Activated CD8-positive, alpha-beta memory T cell treated with anti-CD3 and anti-CD28 coated beads for 1 hour (primary cell): Measurements from ENCODE around the gene IGF2BP3.

Experiments used
- DNase-seq, 2 donors: peaks; one replicate each; pipeline ENCODE4 v3.0.0-alpha.2; 2020; ENCODE audit warnings: low read depth in 1 of 2; ENCODE audit errors: extremely low read depth in 1 of 2

The IGF2BP3 gene

DNA sequence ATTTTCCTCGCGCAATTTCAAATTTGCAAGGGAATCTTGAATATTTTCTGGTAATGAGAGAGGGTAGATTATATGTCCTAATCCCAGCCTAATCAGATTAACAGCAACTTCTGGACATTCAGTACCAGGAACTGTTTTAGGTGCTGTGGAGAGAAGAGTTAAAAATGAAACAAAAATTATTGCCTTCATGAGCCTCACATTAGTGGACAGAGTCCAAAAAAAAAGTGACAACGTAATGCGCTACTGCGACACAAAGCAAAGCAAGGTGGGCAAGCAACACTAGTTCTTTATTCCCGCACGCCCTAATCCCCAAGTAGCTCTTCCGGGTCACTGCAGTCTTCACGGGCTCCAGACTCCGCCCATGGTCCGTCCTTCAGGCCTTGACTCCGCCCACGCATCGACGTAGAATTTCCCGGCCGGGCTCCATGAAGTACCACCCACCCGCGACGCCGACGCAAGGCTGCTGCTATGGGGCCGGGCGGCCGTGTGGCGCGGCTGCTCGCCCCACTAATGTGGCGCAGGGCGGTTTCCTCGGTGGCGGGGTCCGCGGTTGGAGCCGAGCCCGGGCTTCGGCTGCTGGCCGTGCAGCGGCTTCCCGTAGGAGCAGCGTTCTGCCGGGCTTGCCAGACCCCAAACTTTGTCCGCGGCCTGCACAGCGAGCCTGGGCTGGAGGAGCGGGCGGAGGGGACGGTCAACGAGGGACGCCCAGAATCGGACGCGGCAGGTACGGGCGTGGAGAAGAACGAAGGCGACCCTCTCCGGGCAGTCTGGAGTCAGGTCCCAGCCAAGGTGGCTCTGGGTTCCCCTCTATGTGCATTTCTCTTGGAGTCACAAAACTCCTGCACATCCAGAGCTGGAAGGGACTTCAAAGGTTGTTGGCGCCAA lies 171.2 kb downstream of the IGF2BP3 start, which contains the start of gene MALSU1:
TSS of gene MALSU1 (plus strand) at position 455 of the 885 bp plus-strand sequence. CDS start at position 469, 14 bp downstream.
- peak; percentile 92 for DNase-seq

DNA sequence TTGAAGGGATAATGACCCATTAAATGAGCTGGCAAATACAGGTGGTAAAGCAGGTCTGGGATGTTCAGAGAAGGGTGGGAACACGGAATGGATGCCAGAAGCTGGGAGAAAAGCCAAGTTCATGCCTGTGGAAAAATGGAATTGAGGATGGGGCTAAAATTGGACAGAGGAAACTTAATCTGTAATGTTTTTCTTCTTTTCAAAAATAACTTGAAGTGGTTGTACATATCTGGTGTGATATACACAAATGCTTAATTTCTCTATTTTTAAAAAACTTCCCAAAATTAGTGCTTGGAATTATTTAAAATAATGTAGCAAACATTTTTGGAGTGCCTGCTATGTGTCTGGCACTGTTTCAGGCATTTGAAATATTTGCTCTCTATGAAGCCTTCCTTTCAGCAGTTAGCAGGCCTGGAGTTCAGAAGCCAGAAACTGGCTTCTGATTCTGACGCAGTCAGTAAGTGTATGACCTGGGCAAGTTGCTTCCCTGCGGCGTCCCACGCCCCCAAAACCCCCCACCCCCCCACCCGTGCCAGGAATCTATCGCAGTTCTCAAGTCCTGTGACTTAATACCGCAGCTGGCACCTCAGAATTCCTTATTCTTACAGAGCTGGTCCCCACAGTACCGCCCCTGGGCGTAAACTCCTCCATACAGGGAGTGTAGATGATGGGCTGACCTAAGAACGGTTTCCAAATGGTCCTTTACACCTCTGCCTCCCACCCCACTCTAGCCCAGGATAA lies 172.0 kb downstream of the IGF2BP3 start:
- no peak for DNase-seq

DNA sequence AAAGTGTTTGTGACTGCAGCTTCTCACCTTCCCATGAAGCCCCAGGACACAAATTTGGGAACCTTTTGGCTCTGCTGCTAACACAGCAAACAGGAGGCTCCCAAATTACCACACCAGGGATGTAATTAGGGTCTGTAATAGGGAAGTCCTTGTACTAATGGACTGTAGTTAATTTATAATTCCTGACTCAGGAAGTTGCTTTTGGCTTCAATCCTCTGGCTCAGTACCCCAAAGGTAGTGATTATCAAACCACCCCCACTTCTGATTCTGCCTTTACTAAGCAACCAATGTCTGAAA lies 174.9 kb downstream of the IGF2BP3 start:
- DNase-seq = no peak

DNA sequence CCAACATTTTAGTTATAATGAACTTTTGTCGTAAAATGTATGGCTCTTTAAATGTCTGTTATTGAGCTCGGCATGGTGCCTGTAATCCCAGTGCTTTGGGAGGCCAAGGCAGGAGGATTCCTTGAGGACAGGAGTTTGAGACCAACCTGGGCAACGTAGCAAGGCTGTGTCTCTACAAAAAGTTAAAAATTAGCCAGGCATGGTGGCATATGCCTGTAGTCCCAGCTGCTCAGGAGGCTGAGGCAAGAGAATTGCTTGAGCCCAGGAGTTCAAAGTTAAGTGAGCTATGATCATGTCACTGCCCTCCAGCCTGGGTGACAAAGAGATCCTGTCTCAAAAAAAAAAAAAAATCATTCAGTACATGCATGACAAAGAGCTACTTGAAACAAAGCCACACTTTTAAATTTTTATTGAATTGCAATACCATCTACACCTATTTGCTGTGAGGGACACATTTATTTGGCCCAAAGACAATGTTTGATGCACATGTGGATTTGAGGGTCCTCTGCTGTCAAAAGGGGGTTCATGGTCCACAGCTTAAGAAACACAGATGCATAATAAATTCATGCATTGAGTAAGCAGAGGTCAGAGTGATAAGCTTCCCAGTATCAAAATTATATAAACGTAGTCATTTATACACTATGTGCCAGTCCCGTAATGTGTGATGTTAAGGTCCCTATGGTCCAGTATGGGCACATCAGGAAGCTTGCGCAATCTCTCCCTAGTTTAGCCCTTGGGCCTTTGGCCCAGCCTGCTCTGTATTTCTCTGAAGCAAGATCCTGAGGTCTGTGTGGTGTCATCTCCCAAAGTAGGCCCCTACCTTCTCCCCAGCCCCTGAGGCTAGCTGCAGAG lies 175.5 kb downstream of the IGF2BP3 start:
- DNase-seq = no peak

DNA sequence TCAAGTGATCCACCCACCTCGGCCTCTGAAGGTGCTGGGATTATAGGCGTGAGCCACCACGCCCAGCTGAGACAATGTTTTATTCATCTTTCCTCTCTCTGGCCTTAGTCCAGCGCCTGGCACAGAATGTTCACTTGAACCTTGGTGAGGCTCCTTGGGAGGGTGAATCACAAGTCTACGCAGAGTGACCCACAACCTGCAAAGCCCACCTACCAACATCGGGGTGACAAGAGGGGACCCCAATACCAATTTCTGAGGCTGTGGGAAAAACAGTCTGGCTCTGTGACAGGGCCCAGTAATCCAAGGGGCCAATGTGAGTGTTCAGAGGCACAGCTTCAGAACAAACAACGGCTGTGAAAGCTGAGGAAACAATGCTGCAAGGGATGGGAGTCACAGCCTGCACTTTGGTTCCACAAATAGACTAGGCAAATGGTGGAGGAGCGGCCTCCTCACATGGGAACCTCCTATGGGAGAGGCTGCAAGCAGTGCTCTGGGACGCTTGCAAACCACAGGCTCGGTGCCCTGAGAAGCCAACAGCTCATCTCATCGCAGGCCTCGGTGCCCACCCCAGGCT lies 176.7 kb downstream of the IGF2BP3 start:
- no peak for DNase-seq

DNA sequence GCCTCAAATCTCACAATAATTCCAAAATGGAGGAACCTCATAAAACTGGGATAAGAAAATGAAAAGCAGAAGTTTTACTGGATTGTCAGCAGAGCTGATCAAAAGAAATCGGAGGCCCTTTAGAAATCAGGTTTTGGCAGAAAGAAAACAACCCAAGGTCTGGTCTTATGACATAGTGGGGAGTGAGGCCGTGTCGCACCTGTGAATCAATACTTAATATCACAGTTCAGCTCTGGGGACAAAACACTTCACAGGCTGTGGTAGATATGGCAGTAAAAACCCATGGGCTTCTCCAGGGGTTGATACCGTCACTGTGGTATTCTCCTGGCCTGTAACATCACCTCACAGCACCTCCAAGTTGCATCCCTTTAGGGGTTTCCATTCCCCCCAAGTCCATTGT lies 177.7 kb downstream of the IGF2BP3 start:
- DNase-seq = no peak

DNA sequence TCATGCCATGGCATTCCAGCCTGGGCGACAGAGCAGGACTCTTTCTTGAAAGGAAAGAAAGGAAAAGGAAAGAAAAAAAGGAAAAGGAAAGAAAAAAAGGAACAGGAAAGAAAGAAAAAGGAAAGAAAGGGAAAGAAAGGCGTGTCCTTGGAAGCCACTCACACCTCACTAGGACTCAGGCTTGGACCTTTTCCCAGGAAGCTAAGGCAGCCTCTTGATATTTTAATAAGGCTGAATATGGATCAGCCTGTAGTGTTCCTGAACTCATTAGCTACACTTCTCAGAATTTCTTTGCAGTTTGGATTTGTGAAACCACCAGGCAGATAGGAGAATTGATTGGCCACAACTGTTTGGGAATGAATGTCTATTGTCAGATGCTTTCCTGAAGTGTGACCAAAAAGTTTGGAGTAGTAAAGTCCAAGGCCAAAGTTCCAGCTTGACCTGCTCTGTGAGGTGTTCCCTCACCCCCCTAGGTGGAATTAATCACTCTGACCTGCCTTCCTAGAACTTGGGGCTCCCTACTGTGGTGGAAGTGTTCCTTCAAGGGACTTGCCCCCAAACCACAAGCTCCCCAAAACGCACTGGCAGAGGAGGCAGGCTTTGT lies 178.2 kb downstream of the IGF2BP3 start:
- no peak for DNase-seq

DNA sequence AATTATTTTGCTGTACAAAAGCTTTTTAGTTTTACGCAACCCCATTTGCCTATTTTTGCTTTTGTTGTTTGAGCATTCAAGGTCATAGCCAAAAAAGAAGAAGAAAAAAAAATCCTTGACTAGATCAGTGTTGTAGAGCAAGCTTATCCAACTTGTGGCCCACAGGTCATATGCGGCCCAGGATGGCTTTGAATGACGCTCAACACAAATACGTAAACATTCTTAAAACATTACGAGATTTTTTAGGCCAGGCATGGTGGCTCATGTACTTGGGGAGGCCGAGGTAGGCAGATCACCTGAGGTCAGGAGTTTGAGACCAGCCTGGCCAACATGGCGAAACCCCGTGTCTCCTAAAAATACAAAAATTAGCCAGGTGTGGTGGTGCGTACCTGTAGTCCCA lies 179.3 kb downstream of the IGF2BP3 start:
- DNase-seq = no peak

DNA sequence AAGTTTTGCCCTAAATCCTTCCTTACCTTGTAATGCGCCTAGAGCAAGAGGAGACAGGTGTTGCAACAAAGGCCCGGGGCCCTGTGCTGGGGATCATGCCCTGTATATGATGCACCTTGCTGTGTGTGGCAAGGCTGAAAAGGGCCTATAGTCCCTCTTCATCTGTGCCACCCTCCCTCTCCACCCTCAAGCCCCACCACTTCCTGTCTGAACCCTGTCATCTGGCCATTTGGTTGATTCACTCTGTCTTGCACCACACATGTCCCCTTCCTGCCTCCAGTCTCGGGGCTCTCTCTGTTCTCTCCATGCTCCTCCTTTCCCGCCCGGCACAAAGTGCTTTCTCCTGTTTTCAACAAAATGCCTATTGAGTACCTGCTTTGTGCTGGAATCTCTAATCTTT lies 182.7 kb downstream of the IGF2BP3 start:
- DNase-seq = no peak

DNA sequence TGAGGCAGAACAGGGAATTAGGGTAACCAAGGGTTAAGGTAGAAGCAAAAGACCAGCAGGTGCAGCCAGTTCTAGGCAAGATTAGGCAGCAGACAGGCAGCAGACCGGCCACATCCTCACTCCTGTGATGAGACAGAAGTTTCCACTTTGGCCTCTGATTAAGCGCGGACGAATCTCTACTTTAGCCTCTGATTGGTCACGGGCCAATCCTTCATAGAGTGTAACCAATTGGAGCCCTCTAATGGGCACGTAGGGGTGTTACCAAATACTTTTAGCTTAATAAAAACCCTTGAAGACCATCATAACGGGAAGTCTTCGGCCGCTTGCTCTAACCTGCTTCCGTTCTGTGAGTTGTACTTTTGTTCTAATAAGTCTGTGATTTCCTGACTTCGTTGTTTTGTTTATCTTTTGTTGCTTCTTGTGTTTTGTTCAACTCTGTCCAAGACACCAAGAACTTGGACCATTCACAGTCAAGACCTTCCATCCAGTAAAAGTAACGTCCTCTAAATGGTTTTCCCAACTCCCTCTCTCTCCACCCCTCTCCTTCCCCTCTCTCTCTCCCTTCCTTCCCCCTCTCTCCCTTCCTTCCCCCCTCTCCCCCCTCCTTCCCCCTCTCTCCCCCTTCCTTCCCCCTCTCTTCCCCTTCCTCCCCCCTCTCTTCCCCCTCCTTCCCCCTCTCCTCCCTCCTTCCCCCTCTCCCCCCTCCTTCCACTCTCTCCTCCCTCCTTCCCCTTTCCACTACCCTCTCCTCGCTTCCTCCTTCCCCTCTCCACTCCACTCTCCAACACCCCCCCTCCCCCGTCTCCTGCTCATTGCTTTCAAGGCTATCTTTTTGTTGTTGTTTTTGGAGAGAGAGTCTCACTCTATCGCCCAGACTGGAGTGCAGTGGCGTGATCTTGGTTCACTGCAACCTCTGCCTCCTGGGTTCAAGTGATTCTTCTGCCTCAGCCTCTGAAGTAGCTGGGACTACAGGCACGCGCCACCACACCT lies 184.3 kb downstream of the IGF2BP3 start:
- DNase-seq = no peak

DNA sequence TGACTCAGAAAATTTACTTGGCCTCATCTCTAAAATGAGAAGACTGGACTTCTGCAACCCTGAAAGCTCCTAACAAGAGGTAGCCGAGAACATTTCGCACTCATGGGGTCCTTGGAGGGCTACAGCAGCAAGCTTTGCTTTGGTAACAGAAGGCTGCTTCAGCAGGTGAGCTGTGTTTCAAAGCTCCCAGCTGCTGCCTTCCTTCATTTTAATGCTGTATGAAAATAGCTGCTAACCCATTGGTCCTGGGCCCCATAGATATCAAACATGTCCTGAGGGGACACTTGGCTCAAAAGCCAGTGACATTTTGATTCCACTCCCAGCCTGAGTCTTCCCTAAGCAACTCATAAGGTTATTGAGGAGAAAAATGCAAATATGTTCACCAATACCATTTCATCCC lies 185.4 kb downstream of the IGF2BP3 start:
- DNase-seq = no peak

DNA sequence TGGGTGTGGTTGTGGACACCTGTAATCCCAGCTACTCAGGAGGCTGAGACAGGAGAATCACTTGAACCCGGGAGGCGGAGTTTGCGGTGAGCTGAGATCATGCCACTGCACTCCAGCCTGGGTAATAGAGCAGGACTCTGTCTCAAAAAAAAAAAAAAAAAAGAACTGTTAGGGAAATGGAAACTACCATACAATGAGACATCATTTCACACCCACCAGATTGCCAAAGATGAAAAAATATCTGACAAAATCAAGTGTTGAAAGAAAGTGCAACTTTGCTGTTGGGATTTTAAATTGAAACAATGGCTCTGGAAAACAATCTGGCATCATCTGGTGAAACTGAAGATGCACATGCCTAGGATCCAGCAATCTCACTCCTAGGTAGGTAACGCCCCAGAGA lies 187.2 kb downstream of the IGF2BP3 start:
- DNase-seq = no peak

DNA sequence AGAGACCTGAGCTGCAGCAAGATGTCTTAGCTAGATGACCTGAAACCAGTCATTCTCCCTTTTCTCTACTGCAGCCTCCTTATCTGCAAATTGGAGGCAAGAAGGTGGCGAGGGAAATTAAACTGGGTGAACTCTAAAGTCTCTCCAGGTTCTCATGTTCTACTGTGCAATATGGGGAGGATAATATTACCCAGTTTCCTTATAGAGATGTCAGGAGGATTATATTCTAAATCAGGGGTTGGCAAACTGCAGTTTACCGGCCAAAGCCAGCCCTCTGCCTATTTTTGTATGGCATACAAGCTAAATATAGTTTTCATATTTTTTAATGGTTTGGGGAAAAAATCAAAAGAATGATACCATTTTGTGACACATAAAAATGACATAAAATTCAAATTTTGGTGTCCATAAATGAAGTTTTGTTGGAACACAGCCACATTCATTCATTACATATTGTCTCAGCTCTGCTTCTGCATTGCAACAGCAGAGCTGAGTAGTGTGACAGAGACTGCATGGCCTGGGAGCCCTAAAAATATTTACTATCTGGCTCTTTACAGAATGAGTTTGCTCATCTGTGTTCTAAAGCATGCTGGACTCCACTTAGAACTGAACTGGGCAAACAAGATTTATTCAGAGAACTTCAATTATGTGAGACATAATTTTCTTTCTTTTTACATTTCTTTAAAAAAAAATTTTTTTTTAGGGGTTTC lies 190.3 kb downstream of the IGF2BP3 start:
- DNase-seq = no peak

DNA sequence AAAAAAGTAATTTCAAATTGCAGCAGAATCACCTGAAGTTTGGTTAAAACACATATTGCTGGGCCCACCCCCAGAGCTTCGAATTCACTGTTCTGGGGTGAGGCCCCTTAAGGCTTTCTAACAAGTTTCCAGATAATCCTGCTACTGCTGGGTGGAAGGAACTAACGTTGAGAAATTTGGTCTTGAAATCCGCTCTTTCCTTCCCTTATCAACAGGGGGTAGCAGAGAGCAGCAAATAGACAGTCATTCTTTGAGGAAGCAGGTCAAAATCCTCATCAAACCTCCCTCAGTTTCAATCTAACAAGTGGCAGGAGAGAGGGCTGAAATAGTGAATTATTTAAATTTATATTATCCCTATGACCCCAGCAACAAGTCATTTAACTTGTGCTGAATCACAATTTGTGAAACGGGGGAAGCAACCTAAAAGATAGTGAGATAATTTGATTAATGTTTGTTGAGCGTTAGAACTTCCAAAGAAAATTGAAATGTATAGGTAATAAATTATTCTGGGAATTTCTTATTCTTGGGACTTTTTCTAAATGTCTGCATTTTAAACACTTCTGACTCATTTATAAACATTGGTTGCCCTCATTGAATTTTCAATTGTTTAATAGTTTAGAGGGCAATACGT lies 192.8 kb downstream of the IGF2BP3 start:
- no peak for DNase-seq

DNA sequence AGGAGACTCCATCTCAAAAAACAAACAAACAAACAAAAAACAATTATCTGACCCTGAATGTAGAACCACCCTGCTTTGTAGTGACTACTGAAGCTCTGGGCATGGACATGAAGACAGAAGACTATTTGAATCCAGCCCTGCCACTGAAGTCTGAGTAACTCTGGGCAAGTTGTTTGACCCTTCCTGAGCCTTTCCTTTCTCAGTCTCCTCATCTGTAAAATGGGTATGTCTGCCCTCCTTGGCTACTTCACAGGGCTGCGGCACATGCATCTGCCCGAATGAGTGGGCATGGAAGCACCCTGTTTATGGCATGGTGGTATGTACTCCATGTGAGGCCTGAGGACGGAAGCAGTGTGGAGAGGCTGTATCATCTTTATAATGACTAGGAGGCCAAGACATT lies 193.3 kb downstream of the IGF2BP3 start:
- no peak for DNase-seq

DNA sequence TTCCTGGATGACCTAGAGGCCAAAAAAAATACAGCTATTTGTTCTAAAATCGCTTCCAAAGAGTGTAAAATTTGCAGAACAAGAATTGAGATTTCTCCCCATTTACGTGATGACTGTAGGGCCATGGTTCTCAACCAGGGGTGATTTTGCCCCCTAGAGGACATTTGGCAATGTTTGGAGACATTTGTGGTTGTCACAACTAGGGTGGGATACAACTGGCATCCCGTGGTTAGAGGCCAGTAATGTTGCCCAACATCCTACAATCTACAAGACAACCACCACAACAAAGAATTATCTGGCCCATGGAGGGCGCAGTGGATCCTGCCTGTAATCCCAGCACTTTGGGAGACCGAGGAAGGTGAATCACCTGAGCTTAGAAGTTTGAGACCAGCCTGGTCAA lies 193.9 kb downstream of the IGF2BP3 start:
- no peak for DNase-seq

DNA sequence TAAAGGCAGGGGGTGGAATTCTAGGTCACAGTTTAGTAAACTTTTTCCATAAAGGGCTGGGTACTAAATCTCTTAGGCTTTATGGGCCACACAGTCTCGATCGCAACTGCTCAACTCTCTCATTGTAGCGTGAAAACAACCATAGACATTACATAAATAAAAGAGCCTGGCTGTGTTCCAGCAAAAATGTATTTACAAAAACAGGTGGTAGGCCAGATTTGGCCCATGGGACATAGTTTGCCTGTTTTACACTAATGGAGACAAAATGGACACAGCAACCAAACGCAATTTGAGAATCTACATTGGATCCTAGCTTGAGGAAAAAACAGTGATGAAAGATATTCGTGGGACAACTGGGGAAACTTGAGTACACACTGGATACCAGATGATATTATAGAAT lies 194.4 kb downstream of the IGF2BP3 start:
- no peak for DNase-seq

DNA sequence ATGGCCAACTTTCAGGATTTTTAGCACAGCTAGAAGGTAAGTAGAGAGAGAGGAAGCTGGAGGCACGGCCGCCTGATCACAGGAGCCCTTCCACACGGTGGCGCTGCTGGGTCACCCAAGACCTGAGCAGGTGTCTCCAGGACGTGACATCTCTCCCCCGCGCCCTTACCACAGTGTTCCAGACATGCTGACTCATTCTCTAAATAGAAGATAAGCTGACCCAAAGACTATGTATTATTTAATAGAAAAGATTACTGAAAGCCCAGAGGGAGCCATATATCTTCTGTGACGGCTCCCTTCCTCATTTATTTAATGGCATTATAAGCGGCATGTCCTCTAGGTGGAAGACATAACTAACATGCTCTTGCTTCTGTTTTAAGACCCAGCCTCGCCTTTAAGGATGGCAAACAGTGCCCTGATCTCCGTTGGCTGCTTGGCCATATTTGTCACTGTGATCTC lies 197.1 kb downstream of the IGF2BP3 start:
- DNase-seq = peak; percentile 74 to 84
